ENCODE results near the gene CTNNA2.

DNA sequence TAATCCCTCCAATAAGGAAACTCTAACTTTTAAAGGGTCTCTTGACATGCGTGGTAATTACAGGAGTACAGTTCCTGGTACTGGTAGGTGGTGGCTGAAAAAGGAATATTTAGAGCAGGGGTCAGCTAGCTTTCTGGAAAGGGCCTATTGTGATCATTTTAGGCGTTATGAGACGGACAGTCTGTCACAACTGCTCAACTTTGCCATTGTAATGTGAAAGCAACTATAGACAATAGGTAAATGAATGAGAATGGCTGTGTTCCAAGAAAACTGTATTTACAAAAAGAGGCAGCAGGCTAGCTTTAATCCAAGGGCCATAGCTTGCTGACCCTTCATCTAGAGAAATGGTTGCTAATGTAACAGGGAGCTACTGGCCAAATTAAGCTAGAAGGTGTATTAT is 969.4 kb downstream of the CTNNA2 start:
- no peak for TF ChIP-seq EZH2 (IDR thresholded peaks at IDR 0.05)
- TF ChIP-seq, protein P1, sequence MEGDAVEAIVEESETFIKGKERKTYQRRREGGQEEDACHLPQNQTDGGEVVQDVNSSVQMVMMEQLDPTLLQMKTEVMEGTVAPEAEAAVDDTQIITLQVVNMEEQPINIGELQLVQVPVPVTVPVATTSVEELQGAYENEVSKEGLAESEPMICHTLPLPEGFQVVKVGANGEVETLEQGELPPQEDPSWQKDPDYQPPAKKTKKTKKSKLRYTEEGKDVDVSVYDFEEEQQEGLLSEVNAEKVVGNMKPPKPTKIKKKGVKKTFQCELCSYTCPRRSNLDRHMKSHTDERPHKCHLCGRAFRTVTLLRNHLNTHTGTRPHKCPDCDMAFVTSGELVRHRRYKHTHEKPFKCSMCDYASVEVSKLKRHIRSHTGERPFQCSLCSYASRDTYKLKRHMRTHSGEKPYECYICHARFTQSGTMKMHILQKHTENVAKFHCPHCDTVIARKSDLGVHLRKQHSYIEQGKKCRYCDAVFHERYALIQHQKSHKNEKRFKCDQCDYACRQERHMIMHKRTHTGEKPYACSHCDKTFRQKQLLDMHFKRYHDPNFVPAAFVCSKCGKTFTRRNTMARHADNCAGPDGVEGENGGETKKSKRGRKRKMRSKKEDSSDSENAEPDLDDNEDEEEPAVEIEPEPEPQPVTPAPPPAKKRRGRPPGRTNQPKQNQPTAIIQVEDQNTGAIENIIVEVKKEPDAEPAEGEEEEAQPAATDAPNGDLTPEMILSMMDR (IDR thresholded peaks at IDR 0.05): no peak

Measured in neural progenitor cell (in vitro differentiated cells).